ENCODE results near the gene COMMD3.

- no peak for TF ChIP-seq CTCF (conservative IDR thresholded peaks at IDR 0.05)
- no peak for TF ChIP-seq ZFX (IDR thresholded peaks at IDR 0.05)
Observed at GRCh38 chr10:22268503-22268902, 47.7 kb upstream of the COMMD3 start.
